HG03060 (cell line): ENCODE results near the gene ZMYND8.
"Not testable (repeated sequence)": the region's sequence is repeated elsewhere in the genome, so short reads cannot be mapped to it uniquely, and the experiment has no call there.

Source experiments
- ATAC-seq: cut with Tn5 transposase; IDR thresholded peaks from one replicate; pipeline ENCODE4 v1.9.1; 2021; ENCODE audit warnings: low read depth, moderate number of reproducible peaks; ENCODE audit not compliant: unreplicated experiment

Gene ZMYND8

GRCh38 chr20:47373206-47373733, 16.8 kb upstream of the ZMYND8 start:
- ATAC-seq: no peak

- ATAC-seq: no peak
Measured at GRCh38 chr20:47370850-47371782, 14.6 kb upstream of the ZMYND8 start.

GRCh38 chr20:47370214-47370613, 13.7 kb upstream of the ZMYND8 start:
- no peak for ATAC-seq

- ATAC-seq: no peak
Measured at GRCh38 chr20:47368301-47368700, 11.8 kb upstream of the ZMYND8 start.

GRCh38 chr20:47366301-47366700, 9.8 kb upstream of the ZMYND8 start:
- not testable (repeated sequence) for ATAC-seq

GRCh38 chr20:47365023-47365764, 8.7 kb upstream of the ZMYND8 start:
- ATAC-seq: no peak

GRCh38 chr20:47362361-47363219, 6.1 kb upstream of the ZMYND8 start:
- ATAC-seq: no peak

GRCh38 chr20:47361057-47361915, 4.8 kb upstream of the ZMYND8 start:
- ATAC-seq: no peak

- ATAC-seq: no peak
Measured at GRCh38 chr20:47360297-47361056, 4.0 kb upstream of the ZMYND8 start.

GRCh38 chr20:47359530-47360296, 3.2 kb upstream of the ZMYND8 start:
- no peak for ATAC-seq

GRCh38 chr20:47358672-47359529, 2.4 kb upstream of the ZMYND8 start:
- no peak for ATAC-seq

GRCh38 chr20:47358039-47358671, 1.7 kb upstream of the ZMYND8 start:
- ATAC-seq: no peak

- no peak for ATAC-seq
Measured at GRCh38 chr20:47357296-47358038, 968 bp upstream of the ZMYND8 start.

GRCh38 chr20:47356220-47356525, 326 bp downstream of the ZMYND8 start:
- no peak for ATAC-seq

- ATAC-seq: no peak
Measured at GRCh38 chr20:47355489-47356219, 845 bp downstream of the ZMYND8 start.
